SU-DHL-6 (cell line): ENCODE results near the gene PLD1.

Experiments
- H2AFZ ChIP-seq: fragments of 200-600 bp; sonication (generic); 2 replicates; pipeline ENCODE4 v1.6.1; 2014; ENCODE audit warnings: low read depth, mild to moderate bottlenecking, moderate library complexity, mixed read lengths, antibody characterized with exemption, low read length; ENCODE audit not compliant: severe bottlenecking
- H3F3A ChIP-seq: fragments of 200-600 bp; shearing (Covaris generic); 2 replicates; pipeline ENCODE4 v1.6.0; 2016; ENCODE audit warnings: antibody characterized with exemption, mild to moderate bottlenecking; ENCODE audit not compliant: insufficient read depth
- H3K27ac ChIP-seq: fragments of 200-600 bp; sonication (generic); 2 replicates; pipeline ENCODE4 v1.5.1; 2016; ENCODE audit warnings: low read depth, mild to moderate bottlenecking, low read length, moderate library complexity, mixed read lengths
- H3K27me3 ChIP-seq: fragments of 200-600 bp; sonication (generic), shearing (Covaris generic); 2 replicates; pipeline ENCODE4 v1.6.0; 2014; ENCODE audit warnings: mild to moderate bottlenecking, low read length
- H3K36me3 ChIP-seq: fragments of 200-600 bp; sonication (generic); 2 replicates; pipeline ENCODE4 v1.6.1; 2014; ENCODE audit warnings: mild to moderate bottlenecking, low read length, mixed read lengths
- H3K4me2 ChIP-seq: fragments of 300-600, 200-600 bp; shearing (Covaris generic), sonication (generic); 2 replicates; pipeline ENCODE4 v1.6.0; 2014; ENCODE audit warnings: low read length, low read depth, mild to moderate bottlenecking; ENCODE audit not compliant: poor library complexity, severe bottlenecking
- H3K4me3 ChIP-seq: fragments of 200-600 bp; sonication (generic); 2 replicates; pipeline ENCODE4 v1.5.1; 2014; ENCODE audit warnings: antibody characterized with exemption, low read length, mild to moderate bottlenecking, mixed read lengths; ENCODE audit not compliant: insufficient read depth, poor library complexity, severe bottlenecking
- H3K79me2 ChIP-seq: fragments of 200-600 bp; sonication (generic); 2 replicates; pipeline ENCODE4 v1.6.1; 2014; ENCODE audit warnings: mild to moderate bottlenecking, low read length, moderate library complexity; ENCODE audit not compliant: insufficient read depth
- H3K9ac ChIP-seq: fragments of 200-600 bp; sonication (generic); 2 replicates; pipeline ENCODE4 v1.7.0; 2014; ENCODE audit warnings: mild to moderate bottlenecking, low read length
- H3K9me2 ChIP-seq: fragments of 200-600 bp; sonication (generic); replicated peaks from 2 replicates; pipeline ENCODE4 v1.6.1; 2014; ENCODE audit warnings: low read length; ENCODE audit not compliant: insufficient read depth
- H3K9me3 ChIP-seq: fragments of 200-600 bp; sonication (generic); 2 replicates; pipeline ENCODE4 v1.6.1; 2014; ENCODE audit warnings: low read length, mixed read lengths; ENCODE audit not compliant: insufficient read depth
- H4K20me1 ChIP-seq: fragments of 200-600 bp; sonication (generic); 2 replicates; pipeline ENCODE4 v1.6.1; 2014; ENCODE audit warnings: low read depth, mild to moderate bottlenecking, antibody characterized with exemption, low read length, moderate library complexity, mixed read lengths
- EZH2phosphoT487 ChIP-seq: fragments of 200-600 bp; sonication (generic), shearing (Covaris generic); conservative IDR thresholded peaks from 2 replicates; pipeline ENCODE4 v1.6.1; 2018; ENCODE audit warnings: mild to moderate bottlenecking, antibody characterized with exemption, low read length, moderate library complexity, mixed read lengths
- TF ChIP-seq, protein P1 (sequence below): fragments of 200-600 bp; sonication (generic); IDR thresholded peaks from one replicate; pipeline ENCODE4 v1.5.1; 2017; ENCODE audit warnings: antibody characterized with exemption, mild to moderate bottlenecking, low read length, moderate library complexity; ENCODE audit not compliant: insufficient read depth, poor library complexity, severe bottlenecking

The PLD1 gene

DNA sequence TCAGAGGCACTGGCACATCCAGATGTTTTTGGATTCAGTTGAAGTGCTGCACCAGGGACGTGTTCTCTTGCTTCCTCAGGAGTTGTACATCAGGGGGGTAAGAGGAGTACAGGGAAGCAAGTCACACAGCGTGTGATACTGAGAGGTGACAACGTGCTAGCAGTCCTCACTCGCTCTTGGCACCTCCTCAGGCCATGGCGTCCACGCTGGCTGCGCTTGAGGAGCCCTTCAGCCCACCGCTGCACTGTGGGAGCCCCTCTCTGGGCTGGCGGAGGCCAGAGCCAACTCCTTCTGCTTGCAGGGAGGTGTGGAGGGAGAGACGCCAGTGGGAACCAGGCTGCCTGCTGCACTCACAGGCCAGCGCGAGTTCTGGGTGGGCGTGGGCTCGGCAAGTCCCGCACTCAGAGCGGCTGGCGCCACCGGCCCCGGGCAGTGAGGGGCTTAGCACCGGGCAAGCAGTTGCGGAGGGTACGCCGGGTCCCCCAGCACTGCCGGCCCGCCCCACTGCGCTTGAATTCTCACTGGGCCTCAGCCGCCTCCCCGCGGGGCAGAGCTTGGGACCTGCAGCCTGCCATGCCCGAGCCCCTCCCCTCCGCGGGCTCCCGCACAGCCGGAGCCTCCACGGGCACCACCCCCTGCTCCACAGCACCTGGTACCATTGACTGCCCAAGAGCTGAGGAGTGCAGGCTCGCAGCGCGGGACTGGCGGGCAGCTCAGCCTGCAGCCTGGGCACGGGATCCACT is 64.5 kb downstream of the PLD1 start:
- Histone ChIP-seq H2AFZ (no peak overlapping the region), H4K20me1 (no peaks in the 10 kb centered on the region), H3K9me3 (no peaks in the 10 kb centered on the region), H3K9me2 (no peaks in the 10 kb centered on the region), H3K27me3 (no peaks in the 10 kb centered on the region), H3F3A (no peaks in the 10 kb centered on the region), H3K79me2 (no peaks in the 10 kb centered on the region), H3K27ac (no peak overlapping the region), H3K9ac (no peak overlapping the region), H3K36me3 (no peaks in the 10 kb centered on the region), H3K4me3 (no peak overlapping the region), H3K4me2 (no peak overlapping the region)
- no peak for TF ChIP-seq EZH2phosphoT487
- TF ChIP-seq, protein P1, sequence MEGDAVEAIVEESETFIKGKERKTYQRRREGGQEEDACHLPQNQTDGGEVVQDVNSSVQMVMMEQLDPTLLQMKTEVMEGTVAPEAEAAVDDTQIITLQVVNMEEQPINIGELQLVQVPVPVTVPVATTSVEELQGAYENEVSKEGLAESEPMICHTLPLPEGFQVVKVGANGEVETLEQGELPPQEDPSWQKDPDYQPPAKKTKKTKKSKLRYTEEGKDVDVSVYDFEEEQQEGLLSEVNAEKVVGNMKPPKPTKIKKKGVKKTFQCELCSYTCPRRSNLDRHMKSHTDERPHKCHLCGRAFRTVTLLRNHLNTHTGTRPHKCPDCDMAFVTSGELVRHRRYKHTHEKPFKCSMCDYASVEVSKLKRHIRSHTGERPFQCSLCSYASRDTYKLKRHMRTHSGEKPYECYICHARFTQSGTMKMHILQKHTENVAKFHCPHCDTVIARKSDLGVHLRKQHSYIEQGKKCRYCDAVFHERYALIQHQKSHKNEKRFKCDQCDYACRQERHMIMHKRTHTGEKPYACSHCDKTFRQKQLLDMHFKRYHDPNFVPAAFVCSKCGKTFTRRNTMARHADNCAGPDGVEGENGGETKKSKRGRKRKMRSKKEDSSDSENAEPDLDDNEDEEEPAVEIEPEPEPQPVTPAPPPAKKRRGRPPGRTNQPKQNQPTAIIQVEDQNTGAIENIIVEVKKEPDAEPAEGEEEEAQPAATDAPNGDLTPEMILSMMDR = no peak

DNA sequence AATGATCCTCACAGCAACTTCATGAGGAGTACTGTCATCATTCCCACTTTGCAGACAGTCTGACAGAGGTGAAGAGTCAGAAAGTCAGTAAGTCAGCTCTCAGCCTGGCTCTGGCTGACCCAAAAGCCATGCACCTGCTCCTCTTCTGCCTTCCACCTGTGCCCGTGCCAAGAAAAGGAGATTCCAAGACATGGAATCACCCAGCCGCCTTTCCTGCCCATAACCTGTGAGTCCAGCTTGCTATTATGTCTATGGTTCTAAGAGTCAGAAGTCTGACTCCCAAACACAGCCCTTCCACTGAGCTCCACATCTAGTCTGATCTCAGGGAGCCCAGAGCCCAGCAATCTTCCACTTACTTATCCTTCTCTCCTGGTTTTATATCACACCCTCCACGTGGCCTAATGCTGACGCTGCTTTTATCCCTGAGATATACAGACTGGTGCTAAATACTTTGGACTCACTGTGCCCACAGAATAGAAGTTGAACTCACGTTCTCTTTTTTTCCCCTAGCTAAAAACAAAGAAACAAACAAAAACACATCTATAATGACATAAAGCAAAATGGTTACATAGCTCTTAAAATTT is 66.0 kb downstream of the PLD1 start:
- Histone ChIP-seq H3F3A (no peaks in the 10 kb centered on the region), H3K27ac (no peak overlapping the region), H4K20me1 (no peaks in the 10 kb centered on the region), H2AFZ (no peak overlapping the region), H3K9me3 (no peaks in the 10 kb centered on the region), H3K9ac (no peak overlapping the region), H3K4me2 (no peak overlapping the region), H3K27me3 (no peaks in the 10 kb centered on the region), H3K4me3 (no peak overlapping the region), H3K79me2 (no peaks in the 10 kb centered on the region), H3K36me3 (no peaks in the 10 kb centered on the region), H3K9me2 (no peaks in the 10 kb centered on the region)
- TF ChIP-seq, protein P1 = no peak

DNA sequence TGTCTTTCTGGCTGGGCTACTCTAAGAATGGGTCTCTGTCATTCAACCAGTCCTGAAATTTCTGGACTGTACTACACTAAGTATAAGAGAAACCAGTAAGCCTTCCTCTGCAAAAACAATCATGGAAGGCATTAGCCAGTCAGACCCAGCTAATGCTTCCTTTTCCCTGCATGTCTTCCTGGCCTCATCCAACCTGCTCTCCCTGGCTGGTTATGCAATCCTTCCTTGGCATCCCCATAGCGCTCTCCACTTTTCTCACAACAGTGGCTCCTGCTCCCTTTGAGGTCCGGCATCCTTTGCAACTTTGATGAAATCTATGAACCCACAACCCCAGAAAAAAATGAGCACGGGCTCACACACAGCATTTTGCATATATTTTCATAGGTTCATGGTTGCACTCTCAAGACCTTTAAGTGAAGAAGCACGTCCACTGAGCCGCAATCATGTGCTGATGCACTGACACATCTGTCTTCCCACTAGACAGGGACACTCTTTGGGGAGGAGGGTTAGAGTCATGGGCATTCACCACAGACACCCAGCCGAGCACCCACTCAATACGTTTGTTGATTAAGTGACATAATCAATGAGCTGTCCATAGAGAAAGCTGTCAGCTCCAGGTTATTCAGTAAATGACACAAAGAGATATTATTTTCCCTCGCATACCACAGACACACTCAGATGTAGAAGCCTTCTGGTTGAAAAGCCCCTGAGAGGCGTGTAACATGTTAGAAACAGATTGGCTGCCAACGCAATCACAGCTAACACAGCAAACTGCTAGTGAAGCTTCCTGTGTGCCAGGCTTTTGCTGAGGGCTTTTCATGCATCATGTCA is 66.7 kb downstream of the PLD1 start:
- Histone ChIP-seq H3K4me3 (no peak overlapping the region), H3F3A (no peaks in the 10 kb centered on the region), H3K9me3 (no peaks in the 10 kb centered on the region), H3K9ac (no peak overlapping the region), H4K20me1 (no peaks in the 10 kb centered on the region), H3K27ac (no peak overlapping the region), H3K4me2 (no peak overlapping the region), H3K9me2 (no peaks in the 10 kb centered on the region), H2AFZ (no peak overlapping the region), H3K36me3 (no peaks in the 10 kb centered on the region), H3K79me2 (no peaks in the 10 kb centered on the region), H3K27me3 (no peaks in the 10 kb centered on the region)
- TF ChIP-seq, protein P1 = no peak
- TF ChIP-seq EZH2phosphoT487 = no peak
